K562 (cell line): ENCODE data around the gene FKBP2. TPM values are rescaled to one million over a fixed set of nuclear protein-coding genes. Genes with fewer than 3 reads are reported as not detected.

Experiments used
- BRD4 ChIP-seq: fragments of 200-600 bp; sonication (generic); IDR thresholded peaks from 2 replicates; pipeline ENCODE4 v1.6.1; 2017; ENCODE audit warnings: inconsistent platforms
- CHAMP1 ChIP-seq: fragments of 450-650 bp; IDR thresholded peaks from 2 replicates; pipeline ENCODE4 v1.6.1; 2016; ENCODE audit warnings: mild to moderate bottlenecking
- CREB3L1 ChIP-seq: fragments of 450-650 bp; IDR thresholded peaks from 2 replicates; pipeline ENCODE4 v1.6.1; 2014; ENCODE audit warnings: low read depth, mild to moderate bottlenecking, moderate library complexity, borderline replicate concordance
- MEIS2 ChIP-seq: fragments of 450-650 bp; IDR thresholded peaks from 2 replicates; pipeline ENCODE4 v1.6.1; 2014; ENCODE audit warnings: mild to moderate bottlenecking; ENCODE audit not compliant: partially characterized antibody
- MTA3 ChIP-seq: fragments of 450-650 bp; formaldehyde crosslinking; IDR thresholded peaks from 2 replicates; pipeline ENCODE4 v1.6.1; 2017; ENCODE audit warnings: mild to moderate bottlenecking, borderline replicate concordance
- MYBL2 ChIP-seq, 2 experiments: fragments of 450-650 bp in 1 of 2; sonication (generic) in 1 of 2; formaldehyde crosslinking in 1 of 2; IDR thresholded peaks; 2 replicates each; pipeline versions ENCODE4 v1.6.1 to v1.8.1; 2017 to 2022; ENCODE audit warnings: borderline replicate concordance in 1 of 2, inconsistent platforms in 1 of 2, low read depth in 1 of 2, mild to moderate bottlenecking in 1 of 2, missing genetic modification reagents in 1 of 2, moderate library complexity in 1 of 2
- MYC ChIP-seq, 2 experiments: fragments of 250-450 bp in 1 of 2; sonication (Bioruptor Pico) in 1 of 2; IDR thresholded peaks; 2 replicates each; pipeline versions ENCODE4 v1.5.1 to v1.6.1; 2012 to 2021; ENCODE audit warnings: low read depth in 2 of 2, borderline replicate concordance in 1 of 2, improper control_type of control experiment in 1 of 2, low read length in 1 of 2, mild to moderate bottlenecking in 1 of 2, moderate library complexity in 1 of 2
- PHF21A ChIP-seq: fragments of 450-650 bp; IDR thresholded peaks from 2 replicates; pipeline ENCODE4 v1.6.1; 2017; ENCODE audit warnings: low read depth, borderline replicate concordance
- PYGO2 ChIP-seq: fragments of 450-650 bp; IDR thresholded peaks from 2 replicates; pipeline ENCODE4 v1.6.1; 2016; ENCODE audit warnings: mild to moderate bottlenecking, missing genetic modification characterization, moderate library complexity, missing compliant biosample characterization
- SMAD1 ChIP-seq: fragments of 150-350 bp; IDR thresholded peaks from 2 replicates; pipeline ENCODE4 v1.6.1; 2014; ENCODE audit warnings: low read length, low read depth; ENCODE audit not compliant: partially characterized antibody
- SPI1 ChIP-seq: IDR thresholded peaks from 2 replicates; pipeline ENCODE4 v1.6.1; 2011; ENCODE audit warnings: low read depth, low read length, control low read depth, borderline replicate concordance
- SRSF1 ChIP-seq: fragments of 200-400 bp; formaldehyde crosslinking; IDR thresholded peaks from 2 replicates; pipeline ENCODE4 v1.6.1; 2017; ENCODE audit warnings: mild to moderate bottlenecking, low read depth, low read length, moderate library complexity
- TBP ChIP-seq: optimal IDR thresholded peaks from 2 replicates; pipeline ENCODE3; 2011; ENCODE audit warnings: low read depth, low read length, improper control_type of control experiment
- TFE3 ChIP-seq: fragments of 450-650 bp; formaldehyde crosslinking; IDR thresholded peaks from 2 replicates; pipeline ENCODE4 v1.4.0; 2020; ENCODE audit warnings: mild to moderate bottlenecking, mixed read lengths
- TRIM24 ChIP-seq, 2 experiments: fragments of 450-650 bp; IDR thresholded peaks; 2 replicates each; pipeline ENCODE4 v1.6.1; 2016
- USF2 ChIP-seq: sonication (generic); formaldehyde crosslinking; IDR thresholded peaks from 2 replicates; pipeline ENCODE4 v1.5.0; 2020; ENCODE audit warnings: missing genetic modification reagents
- ZBTB12 ChIP-seq: fragments of 250-450 bp; sonication (Bioruptor Pico); IDR thresholded peaks from 2 replicates; pipeline ENCODE4 v1.4.0; 2020
- ZNF311 ChIP-seq: fragments of 250-450 bp; sonication (Bioruptor Pico); IDR thresholded peaks from 2 replicates; pipeline ENCODE4 v1.4.0; 2020; ENCODE audit warnings: mild to moderate bottlenecking, moderate library complexity
- ZNF551 ChIP-seq: fragments of 250-450 bp; sonication (Bioruptor Pico); IDR thresholded peaks from 2 replicates; pipeline ENCODE4 v1.5.0; 2021; ENCODE audit warnings: mild to moderate bottlenecking, moderate library complexity
- polyA plus RNA-seq, 8 experiments: library from polyadenylated mRNA; depleted of rRNA in 4 of 8; stranded (reverse) in 5 of 8; unstranded in 3 of 8; fragments of >200 nt; fragmentation: Nextera tagmentation in 2 of 8; fragmentation: Illumina TruSeq in 1 of 8; extraction: Ambion mirVana in 2 of 8; extraction: Trizol in 1 of 8; gene quantifications; 2 replicates each; pipeline versions ENCODE4 v1.2.1 to v1.2.3, GENCODE V29; 2011 to 2014; ENCODE audit warnings: inconsistent platforms in 1 of 8, missing spikeins in 1 of 8
- total RNA-seq, 7 experiments: library from RNA; depleted of rRNA in 6 of 7; stranded (reverse); fragments of >200 nt in 6 of 7; fragmentation: Illumina TruSeq in 2 of 7; extraction: Trizol in 2 of 7; gene quantifications; 2 replicates each; pipeline versions ENCODE4 v1.2.1 to v1.2.3, GENCODE V29; 2011 to 2021; ENCODE audit warnings: low replicate concordance in 1 of 7

The FKBP2 gene
- total and polyA plus RNA-seq, 9 of the 15 experiments (the other 6 are each of a cell fraction or from before 2014, with no cell fraction given): 3.5 to 151 (median 58.1) TPM

GRCh38 chr11:64225608-64226506 is 15.0 kb upstream of the FKBP2 start, which contains the start of the genes NUDT22 and TRPT1 (continued):
- TF ChIP-seq CREB3L1 (peak; percentile 65; the same call in 1 of the 2 replicates), PHF21A (no peak), TBP (peak; percentile 50), USF2 (CRISPR knock-in tag) (no peak), SPI1 (peak; percentile 94), SMAD1 (no peak), MYC (IDR thresholded peaks at IDR 0.05; ENCODE audit: low read depth, low read length) (no peak), MYC (CRISPR knock-in tag; IDR thresholded peaks at IDR 0.05; ENCODE audit: borderline replicate concordance, low read depth) (no peak), BRD4 (no peak), SRSF1 (no peak), MEIS2 (no peak), MTA3 (peak; percentile 32; the same call in 1 of the 2 replicates), CHAMP1 (no peak), PYGO2 (tag) (no peak), ZNF551 (no peak), ZNF311 (CRISPR knock-in tag) (no peak), TRIM24 (IDR thresholded peaks at IDR 0.05) (peak in 1 of 2 experiments; percentile 65; a peak in 1 of 4 replicates), ZBTB12 (CRISPR knock-in tag) (no peak), MYBL2 (IDR thresholded peaks at IDR 0.05; ENCODE audit: low read depth) (no peak), MYBL2 (CRISPR knock-in tag; IDR thresholded peaks at IDR 0.05; ENCODE audit: borderline replicate concordance) (no peak), TFE3 (CRISPR knock-in tag) (no peak)
